Hepatocyte (in vitro differentiated cells): ENCODE measurements around the gene CYTH1. TPM values are rescaled to one million over a fixed set of nuclear protein-coding genes. Genes with fewer than 3 reads are reported as not detected.

Experiments used
- DNase-seq: peaks from one replicate; pipeline ENCODE4 v3.0.0-alpha.2; 2016; ENCODE audit warnings: low spot score
- H2AFZ ChIP-seq: fragments of 200-600 bp; sonication (generic); 2 replicates; pipeline ENCODE4 v1.6.0; 2016; ENCODE audit warnings: antibody characterized with exemption, mild to moderate bottlenecking
- H3K27ac ChIP-seq: fragments of 200-600 bp; sonication (generic); 2 replicates; pipeline ENCODE4 v1.5.1; 2016; ENCODE audit warnings: mild to moderate bottlenecking
- H3K27me3 ChIP-seq: fragments of 200-600 bp; sonication (generic); 2 replicates; pipeline ENCODE4 v1.6.1; 2016
- H3K36me3 ChIP-seq: fragments of 200-600 bp; sonication (generic); replicated peaks from 2 replicates; pipeline ENCODE4 v1.5.1; 2016; ENCODE audit warnings: low read depth; ENCODE audit not compliant: insufficient read depth
- H3K4me1 ChIP-seq: fragments of 200-600 bp; sonication (generic); 2 replicates; pipeline ENCODE4 v1.5.1; 2016; ENCODE audit warnings: mild to moderate bottlenecking, moderate library complexity; ENCODE audit not compliant: insufficient read depth
- H3K4me2 ChIP-seq: fragments of 200-600 bp; sonication (generic); 2 replicates; pipeline ENCODE4 v1.6.0; 2016
- H3K4me3 ChIP-seq: fragments of 200-600 bp; sonication (generic); 2 replicates; pipeline ENCODE4 v1.5.1; 2016; ENCODE audit warnings: mild to moderate bottlenecking
- H3K79me2 ChIP-seq: fragments of 200-600 bp; sonication (generic); 2 replicates; pipeline ENCODE4 v1.6.0; 2017; ENCODE audit warnings: mild to moderate bottlenecking
- H3K9me2 ChIP-seq: fragments of 200-600 bp; sonication (generic); replicated peaks from 2 replicates; pipeline ENCODE4 v1.6.0; 2017; ENCODE audit warnings: mild to moderate bottlenecking; ENCODE audit not compliant: insufficient read depth
- H3K9me3 ChIP-seq: fragments of 200-600 bp; sonication (generic); 2 replicates; pipeline ENCODE4 v1.5.1; 2016; ENCODE audit warnings: low read depth, mild to moderate bottlenecking
- H4K20me1 ChIP-seq: fragments of 200-600 bp; sonication (generic); 2 replicates; pipeline ENCODE4 v1.6.0; 2016; ENCODE audit warnings: mild to moderate bottlenecking; ENCODE audit not compliant: insufficient read depth, poor library complexity, severe bottlenecking
- EZH2 ChIP-seq: fragments of 200-600 bp; sonication (generic); IDR thresholded peaks from 2 replicates; pipeline ENCODE4 v1.6.1; 2016; ENCODE audit warnings: antibody characterized with exemption, mild to moderate bottlenecking, borderline replicate concordance
- EZH2phosphoT487 ChIP-seq: fragments of 200-600 bp; sonication (generic); IDR thresholded peaks from one replicate; pipeline ENCODE4 v1.6.1; 2018; ENCODE audit warnings: antibody characterized with exemption, mild to moderate bottlenecking, low read depth, moderate library complexity; ENCODE audit not compliant: unreplicated experiment, severe bottlenecking
- WGBS: methylation state at CpG from one replicate; pipeline ENCODE4 v1.1.6; 2016; ENCODE audit warnings: low lambda C conversion rate; ENCODE audit errors: missing lambda C conversion rate; 5-methylcytosine and 5-hydroxymethylcytosine counted together
- polyA plus RNA-seq: library from polyadenylated mRNA; unstranded; fragments of >200 nt; fragmentation: Nextera tagmentation; extraction: Ambion mirVana; gene quantifications from 2 replicates; pipeline ENCODE4 v1.2.1, GENCODE V29; 2016
- total RNA-seq: library from RNA; depleted of rRNA; stranded (reverse); fragments of >200 nt; gene quantifications from 2 replicates; pipeline ENCODE4 v1.2.3, GENCODE V29; 2014
- TF ChIP-seq, protein P1 (sequence below): fragments of 200-600 bp; sonication (generic); IDR thresholded peaks from 2 replicates; pipeline ENCODE4 v1.5.1; 2016; ENCODE audit warnings: antibody characterized with exemption, mild to moderate bottlenecking; ENCODE audit not compliant: poor library complexity

The CYTH1 gene
- total and polyA plus RNA-seq, 2 experiments from 2014 or later = 38.5 to 44.4 TPM

DNA sequence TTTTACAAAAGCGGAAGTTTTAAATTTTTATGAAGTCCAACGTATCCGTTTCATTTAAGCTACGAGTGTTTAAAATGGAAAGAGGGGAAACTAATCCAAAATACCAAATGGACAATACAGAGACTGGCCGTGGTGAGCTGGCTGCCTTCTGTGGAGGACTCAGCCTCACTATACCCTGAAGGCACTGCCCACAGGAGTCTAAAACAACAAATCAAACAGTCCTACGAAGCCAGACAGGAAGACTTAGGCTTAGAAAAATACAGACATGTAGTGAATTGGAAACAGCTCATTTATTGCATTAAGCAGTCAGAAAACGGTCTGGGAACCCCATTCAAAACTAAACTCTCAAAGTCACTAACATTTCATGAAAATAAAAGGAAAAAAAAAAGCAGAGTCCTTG, 75.1 kb downstream of the CYTH1 start:
- H3K4me2 ChIP-seq = no peak overlapping the region
- WGBS = 71% methylated on average over 7 of the region's 7 CpGs

DNA sequence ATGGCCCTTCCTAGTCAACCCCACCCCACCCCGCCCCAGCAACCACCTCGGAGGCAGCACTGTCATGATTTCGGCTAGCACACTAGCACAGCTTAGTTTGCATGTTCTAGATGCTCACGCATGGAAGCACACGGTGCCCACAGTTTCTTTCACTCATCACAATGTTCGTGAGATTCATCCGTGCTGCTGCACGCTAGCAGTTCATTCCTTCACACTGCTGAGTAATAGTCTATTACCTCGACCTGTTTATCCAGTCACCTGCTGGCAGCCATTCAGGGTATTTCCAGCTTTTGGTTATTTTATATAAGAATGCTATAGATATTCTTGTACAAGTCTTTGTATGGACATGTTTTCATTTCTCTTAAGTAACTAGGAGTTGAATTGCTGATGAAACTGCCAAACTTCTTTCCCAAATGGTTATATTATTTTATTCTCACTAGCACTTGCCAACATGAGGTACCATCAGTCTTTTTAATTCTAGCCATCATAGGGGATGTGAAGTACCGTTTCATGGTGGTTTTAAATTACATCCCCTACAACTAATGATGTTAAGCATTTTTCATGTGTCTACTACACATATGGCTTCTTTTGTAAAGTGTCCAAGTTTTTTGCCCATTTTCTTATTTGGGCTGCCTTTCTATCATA, 75.7 kb downstream of the CYTH1 start:
- Histone ChIP-seq H3K4me2 (no peak overlapping the region), H3K4me1 (peaks cover 4% of the 10 kb centered on the region), H4K20me1 (peaks cover 25% of the 10 kb centered on the region), H3K27me3 (no peaks in the 10 kb centered on the region), H3K9me2 (no peaks in the 10 kb centered on the region), H3K4me3 (no peak overlapping the region), H3K9me3 (no peaks in the 10 kb centered on the region), H3K79me2 (peaks cover 43% of the 10 kb centered on the region), H3K36me3 (no peaks in the 10 kb centered on the region), H3K27ac (no peak overlapping the region), H2AFZ (no peak overlapping the region)
- DNase-seq = no peak
- TF ChIP-seq EZH2phosphoT487 (no peak), EZH2 (no peak)
- TF ChIP-seq, protein P1, sequence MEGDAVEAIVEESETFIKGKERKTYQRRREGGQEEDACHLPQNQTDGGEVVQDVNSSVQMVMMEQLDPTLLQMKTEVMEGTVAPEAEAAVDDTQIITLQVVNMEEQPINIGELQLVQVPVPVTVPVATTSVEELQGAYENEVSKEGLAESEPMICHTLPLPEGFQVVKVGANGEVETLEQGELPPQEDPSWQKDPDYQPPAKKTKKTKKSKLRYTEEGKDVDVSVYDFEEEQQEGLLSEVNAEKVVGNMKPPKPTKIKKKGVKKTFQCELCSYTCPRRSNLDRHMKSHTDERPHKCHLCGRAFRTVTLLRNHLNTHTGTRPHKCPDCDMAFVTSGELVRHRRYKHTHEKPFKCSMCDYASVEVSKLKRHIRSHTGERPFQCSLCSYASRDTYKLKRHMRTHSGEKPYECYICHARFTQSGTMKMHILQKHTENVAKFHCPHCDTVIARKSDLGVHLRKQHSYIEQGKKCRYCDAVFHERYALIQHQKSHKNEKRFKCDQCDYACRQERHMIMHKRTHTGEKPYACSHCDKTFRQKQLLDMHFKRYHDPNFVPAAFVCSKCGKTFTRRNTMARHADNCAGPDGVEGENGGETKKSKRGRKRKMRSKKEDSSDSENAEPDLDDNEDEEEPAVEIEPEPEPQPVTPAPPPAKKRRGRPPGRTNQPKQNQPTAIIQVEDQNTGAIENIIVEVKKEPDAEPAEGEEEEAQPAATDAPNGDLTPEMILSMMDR = no peak
- WGBS = 88% methylated on average over 8 of the region's 10 CpGs

More for the DNA sequence above, 75.1 kb downstream of the CYTH1 start:
- Histone ChIP-seq H3K36me3 (no peaks in the 10 kb centered on the region), H3K9me2 (no peaks in the 10 kb centered on the region), H3K4me1 (peaks cover 4% of the 10 kb centered on the region), H3K4me3 (no peak overlapping the region), H4K20me1 (peaks cover 27% of the 10 kb centered on the region), H3K27ac (no peak overlapping the region), H3K9me3 (no peaks in the 10 kb centered on the region), H3K79me2 (peaks cover 49% of the 10 kb centered on the region), H2AFZ (no peak overlapping the region), H3K27me3 (no peaks in the 10 kb centered on the region)
- TF ChIP-seq, protein P1 = no peak
- no peak for TF ChIP-seq EZH2
- no peak for TF ChIP-seq EZH2phosphoT487
- no peak for DNase-seq

DNA sequence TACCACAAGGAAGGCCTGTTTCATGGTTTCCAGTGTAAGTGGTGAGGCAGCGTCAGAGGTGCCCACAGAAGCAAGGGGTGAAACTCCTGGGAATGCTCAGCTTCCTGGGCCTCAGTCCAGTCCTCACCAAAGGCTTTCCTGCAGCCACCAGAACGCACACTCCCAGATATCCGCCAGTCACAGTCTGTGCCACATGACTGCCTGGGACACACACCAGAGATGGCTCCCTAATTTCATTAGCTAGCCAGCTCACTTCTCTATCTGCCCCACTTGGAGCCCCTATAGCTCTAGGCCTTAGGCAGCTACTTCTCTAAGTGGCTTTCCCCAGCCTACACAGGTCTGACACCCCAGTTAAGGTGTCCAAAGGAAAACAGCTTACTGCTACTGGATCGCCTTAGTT, 77.0 kb downstream of the CYTH1 start:
- WGBS = 93% methylated on average over 4 of the region's 4 CpGs
- no peaks in the 10 kb centered on the region for H3K9me2 ChIP-seq

More for the DNA sequence above, 77.0 kb downstream of the CYTH1 start:
- no peak overlapping the region for H3K4me3 ChIP-seq
- peaks cover 30% of the 10 kb centered on the region for H3K79me2 ChIP-seq
- no peaks in the 10 kb centered on the region for H3K9me3 ChIP-seq
- no peaks in the 10 kb centered on the region for H3K36me3 ChIP-seq
- DNase-seq = no peak
- peaks cover 4% of the 10 kb centered on the region for H3K4me1 ChIP-seq
- peaks cover 14% of the 10 kb centered on the region for H4K20me1 ChIP-seq
- TF ChIP-seq, protein P1 = no peak
- no peak for TF ChIP-seq EZH2phosphoT487
- TF ChIP-seq EZH2 = no peak
- no peak overlapping the region for H3K27ac ChIP-seq
- H3K27me3 ChIP-seq = no peaks in the 10 kb centered on the region
- H2AFZ ChIP-seq = no peak overlapping the region
- no peak overlapping the region for H3K4me2 ChIP-seq
